Measurements from ENCODE around the gene PTPRK.

Gene PTPRK

DNA sequence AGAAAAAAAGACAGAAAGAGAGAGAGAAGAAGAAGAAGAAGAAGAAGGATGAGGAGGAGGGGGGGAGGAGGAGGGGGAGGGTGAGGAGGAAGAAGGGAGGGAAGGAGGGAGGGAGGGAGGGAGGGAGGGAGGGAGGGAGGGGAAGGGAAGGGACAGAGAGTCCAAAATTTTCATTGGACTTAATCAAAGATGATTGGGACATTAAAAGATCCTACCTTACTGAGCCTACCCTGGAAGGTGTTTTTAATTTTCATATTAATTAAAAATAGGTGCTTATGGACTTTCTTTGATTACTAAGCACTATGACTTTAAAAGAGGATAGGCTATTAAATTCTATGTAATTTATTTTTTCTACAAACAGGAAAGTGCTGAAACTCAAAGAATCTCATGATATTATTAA lies 319.6 kb downstream of the PTPRK start:
- no peaks in the 10 kb centered on the region for H3K36me3 Mint-ChIP-seq
- H3K9me3 Mint-ChIP-seq, result no peaks in the 10 kb centered on the region
- DNase-seq (ENCODE audit: low spot score in 2 of 2), result no peak

DNA sequence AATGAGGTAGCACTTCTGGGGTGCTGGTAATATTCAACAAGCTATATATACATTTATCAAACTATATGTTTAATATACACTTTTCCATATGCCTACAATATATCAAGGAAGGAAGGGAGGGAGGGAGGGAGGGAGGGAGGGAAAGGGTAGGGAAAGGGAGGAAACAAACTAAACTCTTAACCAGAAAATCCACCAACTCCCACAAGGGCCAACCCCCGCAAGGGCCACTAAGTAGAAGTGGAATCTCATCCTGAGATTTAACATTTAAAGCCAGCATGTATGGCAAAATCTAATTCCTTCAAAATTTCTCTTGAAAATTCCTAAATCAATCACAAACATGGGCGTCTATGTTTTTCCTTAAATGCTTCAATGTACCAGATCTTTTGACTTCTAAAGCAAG lies 320.9 kb downstream of the PTPRK start:
- no peak for DNase-seq (ENCODE audit: low spot score in 2 of 2)
- no peak for ATAC-seq
- no peak overlapping the region for H3K4me3 Mint-ChIP-seq
- H3K9me3 Mint-ChIP-seq, result no peaks in the 10 kb centered on the region
- no peaks in the 10 kb centered on the region for H3K4me1 Mint-ChIP-seq
- no peaks in the 10 kb centered on the region for H3K36me3 Mint-ChIP-seq
- no peak overlapping the region for H3K27ac Mint-ChIP-seq

More for the DNA sequence above, 319.6 kb downstream of the PTPRK start:
- ATAC-seq, result no peak
- H3K4me1 Mint-ChIP-seq, result no peaks in the 10 kb centered on the region
- H3K27ac Mint-ChIP-seq, result no peak overlapping the region
- H3K4me3 Mint-ChIP-seq, result no peak overlapping the region

DNA sequence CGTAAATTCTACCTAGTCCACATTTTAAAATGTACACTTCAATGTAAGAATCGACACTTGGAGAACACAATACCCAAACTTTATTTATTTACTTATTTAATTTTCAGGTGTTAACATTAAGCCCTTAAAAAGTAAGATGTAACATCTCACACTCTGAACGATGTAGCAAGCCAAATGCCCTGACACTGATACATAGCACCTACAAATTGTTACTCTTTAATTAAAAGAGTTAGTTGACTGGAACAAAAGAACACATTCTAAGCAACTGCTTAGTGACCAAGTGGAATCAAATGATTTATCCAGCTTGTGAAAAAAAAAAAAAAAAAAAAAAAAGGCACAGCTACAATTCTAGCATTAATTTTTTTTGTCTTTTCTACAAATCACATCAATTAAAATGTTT lies 327.4 kb downstream of the PTPRK start:
- ATAC-seq, result no peak
- Mint-ChIP-seq H3K4me1 (no peaks in the 10 kb centered on the region), H3K27ac (no peak overlapping the region), H3K4me3 (no peak overlapping the region), H3K9me3 (no peaks in the 10 kb centered on the region), H3K36me3 (no peaks in the 10 kb centered on the region)
- DNase-seq (ENCODE audit: low spot score in 2 of 2), result no peak

DNA sequence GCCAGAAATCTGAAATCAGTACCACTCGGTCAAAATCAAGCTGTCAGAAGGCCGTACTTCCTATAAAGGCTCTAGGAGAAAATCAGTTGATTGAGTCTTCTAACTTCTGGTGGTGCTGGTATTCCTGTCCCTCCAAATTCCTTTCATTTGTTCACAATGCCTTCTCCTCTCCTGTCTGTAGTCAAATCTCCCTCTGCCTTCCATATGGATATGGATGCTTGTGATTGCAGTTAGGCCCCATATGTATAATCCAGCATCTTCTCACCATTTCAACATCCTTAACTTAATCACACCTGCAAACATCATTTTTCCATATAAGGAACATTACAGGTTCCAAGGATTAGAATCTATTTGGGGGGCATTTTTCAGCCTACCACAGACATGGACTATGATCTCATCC lies 331.7 kb downstream of the PTPRK start:
- Mint-ChIP-seq H3K9me3 (no peaks in the 10 kb centered on the region), H3K4me3 (no peak overlapping the region), H3K4me1 (no peaks in the 10 kb centered on the region), H3K36me3 (no peaks in the 10 kb centered on the region), H3K27ac (no peak overlapping the region)
- DNase-seq (ENCODE audit: low spot score in 2 of 2) (no peak), ATAC-seq (no peak)

DNA sequence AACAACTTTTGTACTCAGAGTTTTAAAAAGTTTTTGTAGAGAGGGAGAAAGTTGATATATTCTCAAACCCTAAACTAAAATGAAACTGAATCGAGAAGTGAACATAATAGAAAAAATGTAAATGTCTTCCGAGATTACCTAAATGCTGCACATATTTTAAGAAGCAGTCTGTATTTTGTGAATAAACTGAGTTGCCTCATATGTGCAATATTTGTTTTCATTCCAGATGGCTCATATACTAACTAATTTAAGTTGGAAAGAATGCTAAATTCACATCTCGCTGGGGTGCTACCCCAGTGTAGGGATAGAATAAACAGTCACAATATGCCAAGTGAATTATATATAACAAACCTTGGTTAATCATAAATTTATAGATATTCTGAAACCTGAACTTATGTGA lies 333.7 kb downstream of the PTPRK start:
- H3K4me1 Mint-ChIP-seq, result no peaks in the 10 kb centered on the region
- no peaks in the 10 kb centered on the region for H3K36me3 Mint-ChIP-seq
- H3K27ac Mint-ChIP-seq, result no peak overlapping the region

DNA sequence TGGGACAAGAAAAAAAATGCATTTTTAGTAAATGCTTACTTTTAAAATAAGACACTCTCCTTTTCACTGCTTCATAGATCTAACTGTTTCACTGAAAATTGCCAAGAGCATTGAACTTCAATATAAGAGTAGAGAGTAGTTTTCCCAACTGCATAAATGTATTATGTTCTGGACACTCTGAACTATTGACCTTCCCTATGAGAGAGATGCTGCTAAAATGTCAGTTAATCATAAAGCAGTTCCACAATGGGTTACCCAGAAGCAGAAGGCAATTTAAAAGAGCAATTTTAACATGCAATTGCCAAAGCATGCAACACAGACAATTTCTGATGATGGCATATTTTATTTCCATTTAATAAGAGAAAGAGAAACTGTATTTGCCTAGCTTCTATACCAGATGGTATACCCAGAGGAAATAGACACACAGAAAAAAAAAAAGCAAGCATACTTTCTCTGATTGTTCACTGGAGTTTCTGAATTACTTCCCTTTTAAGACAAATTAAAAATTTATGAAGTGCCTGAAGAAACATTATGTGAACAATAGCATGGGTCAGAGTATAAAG lies 340.4 kb downstream of the PTPRK start:
- ATAC-seq (no peak), DNase-seq (ENCODE audit: low spot score in 2 of 2) (no peak)
- Mint-ChIP-seq H3K9me3 (no peaks in the 10 kb centered on the region), H3K4me3 (no peak overlapping the region), H3K36me3 (no peaks in the 10 kb centered on the region), H3K27ac (no peak overlapping the region), H3K4me1 (no peaks in the 10 kb centered on the region)

More for the DNA sequence above, 333.7 kb downstream of the PTPRK start:
- Mint-ChIP-seq H3K9me3 (no peaks in the 10 kb centered on the region), H3K4me3 (no peak overlapping the region)
- ATAC-seq (no peak), DNase-seq (ENCODE audit: low spot score in 2 of 2) (no peak)

DNA sequence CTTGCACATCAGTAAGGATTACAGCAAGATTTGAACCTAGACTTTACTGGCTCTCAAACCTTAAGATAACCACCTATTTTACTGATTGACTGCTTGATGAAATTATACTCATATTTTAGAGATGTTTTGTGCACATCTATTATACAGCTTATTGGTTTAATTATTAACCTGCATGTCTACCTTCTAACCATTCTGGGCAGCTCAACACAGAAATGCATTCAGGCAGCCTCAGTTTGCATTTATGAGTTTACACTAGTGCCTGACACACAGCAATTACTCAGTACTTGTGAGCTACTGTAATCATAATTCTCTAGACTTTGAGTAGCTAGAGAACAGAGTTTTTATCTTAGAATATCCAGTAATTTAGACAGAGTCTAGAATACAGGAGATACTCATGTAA lies 345.7 kb downstream of the PTPRK start:
- no peak for ATAC-seq
- DNase-seq (ENCODE audit: low spot score in 2 of 2), result no peak
- Mint-ChIP-seq H3K27ac (no peak overlapping the region), H3K9me3 (no peaks in the 10 kb centered on the region), H3K4me1 (no peaks in the 10 kb centered on the region), H3K36me3 (no peaks in the 10 kb centered on the region), H3K4me3 (no peak overlapping the region)

DNA sequence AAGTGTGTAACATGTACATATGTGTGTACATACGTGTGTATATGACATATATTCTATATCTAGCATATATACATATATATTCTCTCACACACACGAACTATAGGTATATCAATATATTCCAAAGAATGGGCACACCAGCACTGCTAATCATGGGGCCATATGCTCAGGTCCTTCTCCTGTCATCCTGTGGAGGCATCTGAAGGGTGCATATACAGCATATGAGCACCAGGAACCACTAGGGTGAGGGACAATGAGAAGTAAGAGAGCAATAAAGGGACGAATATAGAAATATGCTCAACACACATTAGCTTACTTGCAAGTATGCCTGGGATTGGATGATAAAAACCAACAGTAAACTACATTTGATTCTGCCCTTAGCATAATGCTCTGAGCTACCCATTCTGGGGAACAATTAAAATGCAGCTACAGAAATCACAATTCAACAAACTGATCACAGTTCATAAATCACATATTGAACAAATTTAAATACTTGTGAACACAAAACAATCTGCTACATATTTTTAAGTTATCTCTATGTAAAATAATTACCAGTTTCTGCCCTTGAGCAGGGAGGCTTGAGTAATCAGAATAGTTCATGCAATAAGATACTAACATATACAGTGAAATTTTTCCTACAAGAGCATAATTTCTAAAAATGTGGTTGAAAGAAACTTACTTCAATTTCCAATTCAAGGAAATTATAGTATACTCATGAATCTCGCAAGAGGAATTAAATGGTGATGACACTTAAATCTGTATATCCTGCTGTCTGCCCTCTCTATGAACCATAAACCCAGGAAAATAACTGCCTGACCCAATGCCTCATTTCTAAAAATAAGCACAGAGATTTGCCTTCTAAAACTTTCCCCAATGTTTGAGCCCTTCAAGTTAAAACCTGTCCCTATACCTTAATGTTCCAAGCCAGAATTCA lies 347.4 kb downstream of the PTPRK start:
- no peaks in the 10 kb centered on the region for H3K9me3 Mint-ChIP-seq
- DNase-seq (ENCODE audit: low spot score in 2 of 2) (no peak), ATAC-seq (no peak)
- H3K36me3 Mint-ChIP-seq, result no peaks in the 10 kb centered on the region
- no peaks in the 10 kb centered on the region for H3K4me1 Mint-ChIP-seq
- H3K4me3 Mint-ChIP-seq, result no peak overlapping the region
- H3K27ac Mint-ChIP-seq, result no peak overlapping the region

DNA sequence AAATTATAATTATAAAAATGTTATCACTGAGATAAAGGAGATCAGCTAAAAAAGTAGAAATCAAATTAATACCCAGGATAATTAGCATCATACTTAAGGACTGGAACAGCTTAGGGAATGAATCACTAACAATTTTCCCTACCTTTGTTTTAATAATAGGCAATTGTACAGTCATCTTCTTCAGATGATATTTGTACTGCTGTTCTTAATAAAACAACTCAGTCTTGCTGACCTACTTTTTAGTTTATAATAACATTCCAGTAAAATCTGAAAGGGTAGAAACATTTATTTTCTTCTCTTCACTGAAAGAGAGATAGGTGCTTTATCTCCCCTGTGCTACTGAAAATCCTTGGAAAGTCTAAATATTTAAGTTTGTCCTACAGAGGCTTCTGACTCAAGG lies 348.3 kb downstream of the PTPRK start:
- Mint-ChIP-seq H3K36me3 (no peaks in the 10 kb centered on the region), H3K27ac (no peak overlapping the region), H3K4me3 (no peak overlapping the region), H3K9me3 (no peaks in the 10 kb centered on the region), H3K4me1 (no peaks in the 10 kb centered on the region)
- no peak for ATAC-seq
- no peak for DNase-seq (ENCODE audit: low spot score in 2 of 2)

DNA sequence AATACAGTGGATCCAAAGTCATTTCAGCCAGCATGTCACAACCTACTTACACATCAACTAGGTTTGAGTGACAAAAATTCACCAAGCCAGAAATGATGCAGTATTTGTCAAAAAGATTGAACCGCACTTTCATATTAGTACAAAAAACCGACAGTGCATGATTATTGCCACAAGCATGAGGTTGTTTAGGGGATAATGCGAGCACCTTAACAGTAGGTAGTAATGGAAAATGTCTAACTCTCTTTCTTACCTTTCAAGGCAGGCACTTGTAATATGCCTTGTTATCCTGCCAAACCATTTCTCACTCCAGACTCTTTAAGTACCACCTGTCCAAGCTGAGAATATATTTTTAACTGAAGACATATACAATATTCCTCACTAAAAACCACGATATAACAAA lies 349.2 kb downstream of the PTPRK start:
- no peak overlapping the region for H3K27ac Mint-ChIP-seq
- ATAC-seq, result no peak
- no peaks in the 10 kb centered on the region for H3K9me3 Mint-ChIP-seq
- no peak for DNase-seq (ENCODE audit: low spot score in 2 of 2)
- H3K4me1 Mint-ChIP-seq, result no peaks in the 10 kb centered on the region
- no peak overlapping the region for H3K4me3 Mint-ChIP-seq
- no peaks in the 10 kb centered on the region for H3K36me3 Mint-ChIP-seq

DNA sequence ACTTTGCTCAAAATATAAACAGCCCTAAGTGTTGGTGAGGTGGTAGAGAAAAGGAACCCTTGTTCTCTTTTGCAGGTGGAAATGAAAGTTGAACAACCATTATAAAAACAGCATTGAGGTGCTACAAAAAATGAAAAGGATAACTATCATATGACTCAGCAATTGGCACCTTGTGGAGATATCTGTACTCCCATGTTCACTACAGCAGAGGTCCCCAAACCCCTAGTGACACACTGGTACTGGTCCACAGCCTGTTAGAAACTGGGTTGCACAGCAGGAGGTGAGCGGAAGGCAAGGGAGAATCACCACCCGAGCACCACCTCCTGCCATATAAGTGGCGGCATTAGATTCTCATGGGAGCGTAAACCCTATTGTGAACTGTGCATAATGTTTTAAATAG lies 352.2 kb downstream of the PTPRK start:
- ATAC-seq (no peak), DNase-seq (ENCODE audit: low spot score in 2 of 2) (no peak)
- Mint-ChIP-seq H3K36me3 (no peaks in the 10 kb centered on the region), H3K4me3 (no peak overlapping the region), H3K27ac (no peak overlapping the region), H3K9me3 (no peaks in the 10 kb centered on the region), H3K4me1 (no peaks in the 10 kb centered on the region)

DNA sequence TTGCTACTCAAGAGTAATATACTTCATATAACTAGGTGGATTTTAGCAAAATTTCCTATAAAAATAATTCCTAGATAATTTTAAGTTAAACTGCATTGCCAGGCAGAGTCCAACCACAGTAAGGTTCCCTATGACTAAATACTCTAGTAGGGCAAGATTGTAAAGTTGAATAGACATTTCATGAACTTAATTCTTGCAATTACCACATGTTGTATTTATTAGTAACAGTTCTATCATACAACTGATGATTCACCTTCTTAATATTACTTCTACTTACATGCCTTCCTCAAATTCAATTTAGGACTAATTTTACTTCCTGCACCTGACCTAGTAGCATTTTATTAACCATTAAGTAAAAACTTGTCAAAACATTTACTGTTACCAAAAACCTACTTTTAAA lies 352.8 kb downstream of the PTPRK start:
- DNase-seq (ENCODE audit: low spot score in 2 of 2) (no peak), ATAC-seq (no peak)
- Mint-ChIP-seq H3K4me1 (no peaks in the 10 kb centered on the region), H3K36me3 (no peaks in the 10 kb centered on the region), H3K27ac (no peak overlapping the region), H3K4me3 (no peak overlapping the region), H3K9me3 (no peaks in the 10 kb centered on the region)

DNA sequence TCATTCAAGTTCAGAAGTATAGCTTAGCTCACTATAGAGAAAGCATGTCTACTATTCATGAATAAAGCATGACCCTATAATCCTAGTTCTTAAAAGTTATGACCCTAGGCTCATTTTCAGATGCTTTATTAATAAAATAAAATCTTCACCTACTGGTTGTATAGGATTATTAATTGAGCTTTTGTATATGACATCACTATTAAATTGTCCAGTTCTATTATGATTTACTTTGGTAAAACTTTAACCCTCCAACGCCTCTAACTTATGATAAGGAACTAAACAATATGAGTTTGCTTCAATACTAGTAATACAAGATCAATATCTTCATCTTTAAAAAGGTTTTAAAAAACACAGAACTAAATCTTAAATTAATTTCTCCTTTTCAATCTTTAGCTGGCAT lies 356.1 kb downstream of the PTPRK start:
- Mint-ChIP-seq H3K36me3 (no peaks in the 10 kb centered on the region), H3K4me3 (no peak overlapping the region), H3K4me1 (no peaks in the 10 kb centered on the region), H3K27ac (no peak overlapping the region), H3K9me3 (no peaks in the 10 kb centered on the region)
- DNase-seq (ENCODE audit: low spot score in 2 of 2) (no peak), ATAC-seq (no peak)

DNA sequence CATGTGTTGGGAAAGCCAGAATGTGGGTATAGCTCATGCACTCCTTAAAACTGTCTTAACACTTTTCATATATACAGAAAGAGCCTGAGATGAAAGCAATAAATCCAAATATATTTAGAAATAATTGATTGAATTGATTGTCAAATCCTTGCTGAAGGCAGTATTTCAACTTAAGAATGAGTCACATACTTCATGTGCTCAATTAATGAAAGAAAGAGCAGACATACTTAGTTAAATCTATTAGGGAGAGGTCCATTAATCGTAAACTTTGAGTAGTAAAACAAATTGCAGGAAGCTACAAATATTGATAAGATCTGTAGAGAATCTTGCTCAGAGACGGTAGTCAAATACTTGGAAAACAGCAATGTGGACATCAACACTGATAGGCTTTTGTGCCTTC lies 358.0 kb downstream of the PTPRK start:
- no peak overlapping the region for H3K4me3 Mint-ChIP-seq
- H3K4me1 Mint-ChIP-seq, result no peaks in the 10 kb centered on the region
- no peak overlapping the region for H3K27ac Mint-ChIP-seq
- ATAC-seq, result no peak
- H3K36me3 Mint-ChIP-seq, result no peaks in the 10 kb centered on the region
- no peaks in the 10 kb centered on the region for H3K9me3 Mint-ChIP-seq
- no peak for DNase-seq (ENCODE audit: low spot score in 2 of 2)

DNA sequence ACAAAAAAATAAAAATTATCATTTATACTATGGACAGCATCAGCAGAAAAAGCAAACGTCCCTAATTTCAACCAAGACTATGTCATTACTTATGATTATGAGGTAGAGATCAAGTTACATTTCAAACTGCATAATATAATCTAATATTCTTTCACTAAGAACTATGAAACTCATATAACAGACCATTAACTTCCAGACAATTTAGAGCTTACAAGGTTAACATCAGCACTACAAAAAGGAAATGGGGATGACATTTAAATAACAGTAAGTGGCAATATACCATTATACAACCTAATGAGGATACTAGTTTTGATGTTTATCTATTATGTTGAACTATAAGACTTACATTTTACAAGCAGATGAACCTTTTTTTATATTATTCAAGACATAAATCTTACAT lies 358.6 kb downstream of the PTPRK start:
- ATAC-seq, result no peak
- H3K9me3 Mint-ChIP-seq, result no peaks in the 10 kb centered on the region
- H3K36me3 Mint-ChIP-seq, result no peaks in the 10 kb centered on the region
- H3K4me3 Mint-ChIP-seq, result no peak overlapping the region
- no peak for DNase-seq (ENCODE audit: low spot score in 2 of 2)
- no peak overlapping the region for H3K27ac Mint-ChIP-seq
- H3K4me1 Mint-ChIP-seq, result no peaks in the 10 kb centered on the region

DNA sequence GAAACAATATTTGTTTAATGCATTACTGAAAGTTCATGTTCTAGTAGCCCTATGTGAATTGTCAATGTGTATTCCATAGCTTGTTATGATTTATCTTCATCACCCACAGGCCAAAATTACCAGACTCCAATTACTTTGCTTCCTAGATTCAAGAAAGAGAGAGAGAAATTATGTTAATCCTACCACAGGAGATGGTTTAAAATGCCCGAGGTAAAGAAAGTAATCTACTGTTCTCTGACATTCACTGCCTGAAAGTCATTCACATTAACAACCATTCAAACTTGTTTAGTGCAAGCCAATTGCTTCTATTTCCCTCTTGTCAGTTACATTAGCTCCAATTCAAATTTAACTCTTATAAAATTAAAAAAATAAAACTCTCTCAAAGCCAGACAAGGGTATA lies 359.1 kb downstream of the PTPRK start:
- H3K4me3 Mint-ChIP-seq, result no peak overlapping the region
- H3K36me3 Mint-ChIP-seq, result no peaks in the 10 kb centered on the region
- H3K4me1 Mint-ChIP-seq, result no peaks in the 10 kb centered on the region
- ATAC-seq (no peak), DNase-seq (ENCODE audit: low spot score in 2 of 2) (no peak)
- H3K27ac Mint-ChIP-seq, result no peak overlapping the region
- H3K9me3 Mint-ChIP-seq, result no peaks in the 10 kb centered on the region
